ENCODE results near the gene LIM2.

Gene LIM2

DNA sequence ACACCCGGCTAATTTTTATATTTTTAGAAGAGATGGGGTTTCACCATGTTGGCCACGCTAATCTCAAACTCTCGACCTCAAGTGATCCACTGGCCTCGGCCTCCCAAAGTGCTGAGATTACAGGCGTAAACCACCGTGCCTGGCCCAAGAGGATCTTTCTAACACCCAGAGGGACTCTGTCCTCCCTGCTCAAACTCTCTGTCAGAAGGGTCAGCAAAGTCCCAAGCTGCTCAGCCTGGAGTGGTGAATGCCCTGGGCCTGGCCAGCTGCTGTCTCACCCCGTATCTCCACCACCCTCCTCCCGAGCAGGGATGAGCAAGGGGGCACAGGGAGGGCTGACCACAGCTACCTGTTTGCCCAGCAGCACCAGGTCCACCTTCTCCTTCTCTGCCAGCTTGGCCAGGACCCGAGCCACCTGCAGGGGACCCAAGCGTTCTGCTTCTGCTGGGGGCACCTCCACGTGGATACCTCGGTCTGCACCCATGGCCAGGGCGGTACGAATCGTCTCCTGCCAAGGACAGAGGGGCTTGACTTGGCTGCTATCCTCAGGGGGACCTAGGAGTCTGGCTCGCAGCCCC is 34.9 kb downstream of the LIM2 start:
- Histone ChIP-seq H3K4me3 (ENCODE audit: low read depth, low read length) (no peak overlapping the region), H3K9me3 (ENCODE audit: control insufficient read depth, insufficient read depth, low read depth, low read length) (no peaks in the 10 kb centered on the region), H3K27ac (ENCODE audit: extremely low read depth, low read depth, low read length) (no peak overlapping the region), H3K36me3 (ENCODE audit: control insufficient read depth in 2 of 2, insufficient read depth in 1 of 2, low read length in 2 of 2) (peaks cover 9 to 25% of the 10 kb centered on the region in 2 experiments; a peak in 2 of 3 replicates), H3K4me1 (ENCODE audit: control insufficient read depth, insufficient read depth, low read length) (peaks cover 8% of the 10 kb centered on the region)
- no peak for TF ChIP-seq ZBTB20 (tag by site-specific recombination; IDR thresholded peaks at IDR 0.05)
- TF ChIP-seq ZNF416 (tag by site-specific recombination; IDR thresholded peaks at IDR 0.05) = no peak
- no peak for TF ChIP-seq ZNF561 (tag by site-specific recombination; IDR thresholded peaks at IDR 0.05; ENCODE audit: borderline replicate concordance)
- no peak for TF ChIP-seq ZNF600 (tag by site-specific recombination; IDR thresholded peaks at IDR 0.05)
- POLR2A ChIA-PET = no interaction called here
- CTCF ChIA-PET = interaction anchor here (0.7 kb wide), 1 partner anchor 639 kb away, joined by 3 read pairs; no protein-coding TSS in a partner anchor

DNA sequence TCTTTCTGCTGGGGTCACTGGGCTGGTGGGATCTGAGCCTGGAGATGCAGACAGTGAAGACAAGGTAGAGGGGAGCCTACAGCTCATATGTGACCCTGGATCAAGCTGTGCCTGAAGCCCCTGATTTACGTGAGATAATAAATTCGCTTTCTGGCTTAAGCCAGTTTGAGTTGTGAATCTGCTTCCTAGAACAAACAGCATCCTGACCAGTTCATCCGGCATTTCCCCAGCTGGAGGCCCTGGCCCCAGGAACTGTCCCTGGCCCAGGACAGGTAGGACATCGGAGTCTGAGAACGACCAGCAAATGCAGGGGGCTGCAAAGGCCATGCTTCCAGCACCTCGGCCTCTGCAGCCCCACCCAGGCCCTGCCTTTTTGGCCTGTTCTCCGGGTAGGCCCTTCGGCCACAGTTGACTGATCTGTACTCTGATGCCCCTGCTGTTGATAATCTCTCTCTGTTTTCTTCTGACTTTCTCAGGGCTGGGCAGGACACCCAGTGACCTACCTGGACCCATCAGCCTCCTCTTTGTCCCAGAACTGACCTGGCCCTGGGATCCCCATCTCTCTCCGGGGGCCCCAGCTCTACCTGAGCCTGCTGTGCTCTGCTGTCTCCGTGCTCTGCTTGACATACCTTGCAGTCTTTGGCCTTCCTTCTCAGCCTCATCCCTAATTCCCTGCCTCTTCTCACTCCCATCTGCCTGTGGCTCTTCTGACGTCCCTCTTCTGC is 36.3 kb downstream of the LIM2 start:
- peaks cover 9 to 38% of the 10 kb centered on the region in 2 experiments; a peak in 2 of 3 replicates for H3K36me3 ChIP-seq (ENCODE audit: control insufficient read depth in 2 of 2, insufficient read depth in 1 of 2, low read length in 2 of 2)

DNA sequence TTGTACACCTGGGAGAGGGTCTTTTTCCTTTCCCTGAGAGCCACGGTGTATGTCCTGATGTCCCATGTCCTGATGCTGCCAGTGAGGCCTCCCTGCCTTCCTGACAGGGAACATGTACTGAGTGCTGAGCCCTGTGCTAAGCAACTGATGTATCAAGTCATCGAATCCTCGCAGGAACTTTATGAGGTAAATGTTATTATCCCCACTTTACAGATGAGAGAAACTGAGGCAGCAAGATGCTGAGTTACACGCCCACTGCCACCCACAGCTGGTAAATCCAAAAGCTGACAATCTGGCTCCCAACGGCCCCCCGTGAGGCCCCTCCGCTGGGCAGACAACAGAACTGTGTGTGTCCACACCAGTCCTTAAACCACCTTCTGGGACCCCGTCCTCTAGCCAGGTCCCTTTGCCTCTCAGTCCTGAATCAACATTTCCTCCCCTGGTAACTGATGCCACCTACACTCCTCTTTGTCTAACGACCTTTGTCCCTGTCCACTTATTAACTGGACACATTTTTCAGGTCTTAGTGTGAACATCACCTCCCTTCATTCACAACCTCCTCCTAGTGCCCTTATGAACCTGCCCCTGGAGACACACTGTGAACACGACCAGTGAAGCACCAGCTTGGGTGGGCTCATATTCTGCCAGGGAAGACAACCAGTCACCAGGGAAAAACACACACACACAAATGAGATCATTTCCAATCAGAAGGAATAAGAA is 40.4 kb downstream of the LIM2 start:
- POLR2A ChIA-PET = no interaction called here
- CTCF ChIA-PET = no interaction called here
- H3K4me1 ChIP-seq (ENCODE audit: control insufficient read depth, insufficient read depth, low read length) = no peaks in the 10 kb centered on the region

More for the DNA sequence above, 36.3 kb downstream of the LIM2 start:
- TF ChIP-seq ZNF623 (tag by site-specific recombination; IDR thresholded peaks at IDR 0.05) = no peak
- no peak for TF ChIP-seq GLI4 (tag by site-specific recombination; IDR thresholded peaks at IDR 0.05)
- ChIA-PET POLR2A (interaction anchor here (1.3 kb wide), 1 partner anchor 12 kb away, joined by 4 read pairs; no protein-coding TSS in a partner anchor), CTCF (interaction anchor here (0.7 to 2.1 kb wide), 3 partner anchors 12 to 16 kb away, joined by 3 to 6 read pairs (median 3); no protein-coding TSS in a partner anchor)
- H3K4me1 ChIP-seq (ENCODE audit: control insufficient read depth, insufficient read depth, low read length) = peaks cover 8% of the 10 kb centered on the region
- no peak overlapping the region for H3K4me3 ChIP-seq (ENCODE audit: low read depth, low read length)
- no peaks in the 10 kb centered on the region for H3K9me3 ChIP-seq (ENCODE audit: control insufficient read depth, insufficient read depth, low read depth, low read length)
- no peak overlapping the region for H3K27ac ChIP-seq (ENCODE audit: extremely low read depth, low read depth, low read length)

DNA sequence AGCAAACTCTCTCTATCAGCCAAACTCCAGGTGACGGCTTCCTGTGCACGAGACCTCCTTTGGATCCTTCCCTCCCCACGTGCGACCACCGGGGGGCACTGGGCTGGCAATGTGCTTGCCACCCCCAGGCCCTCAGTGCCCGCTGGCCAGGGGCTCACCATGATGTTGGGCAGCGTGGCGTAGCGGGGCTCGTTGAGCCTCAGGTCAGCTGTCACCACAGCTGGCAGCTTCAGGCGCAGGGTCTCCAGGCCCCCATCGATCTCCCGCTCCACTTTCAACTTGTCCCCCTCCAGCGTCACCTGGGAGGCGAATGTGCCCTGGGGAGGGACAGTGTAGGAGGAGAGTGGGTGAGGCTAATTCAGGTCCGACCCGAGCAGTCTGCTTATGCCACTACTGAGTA is 41.0 kb downstream of the LIM2 start:
- ChIA-PET CTCF (no interaction called here), POLR2A (no interaction called here)
- Histone ChIP-seq H3K36me3 (ENCODE audit: control insufficient read depth in 2 of 2, insufficient read depth in 1 of 2, low read length in 2 of 2) (peaks cover 5 to 41% of the 10 kb centered on the region in 2 experiments; a peak in 2 of 3 replicates), H3K4me3 (ENCODE audit: low read depth, low read length) (no peak overlapping the region), H3K9me3 (ENCODE audit: control insufficient read depth, insufficient read depth, low read depth, low read length) (no peaks in the 10 kb centered on the region), H3K27ac (ENCODE audit: extremely low read depth, low read depth, low read length) (no peak overlapping the region), H3K4me1 (ENCODE audit: control insufficient read depth, insufficient read depth, low read length) (no peaks in the 10 kb centered on the region)
- TF ChIP-seq ZNF623 (tag by site-specific recombination; IDR thresholded peaks at IDR 0.05) (no peak), ZBTB17 (tag by site-specific recombination; IDR thresholded peaks at IDR 0.05) (no peak), ZNF248 (tag by site-specific recombination; IDR thresholded peaks at IDR 0.05) (no peak), ZXDB (tag by site-specific recombination; IDR thresholded peaks at IDR 0.05) (no peak), ZNF624 (tag by site-specific recombination; IDR thresholded peaks at IDR 0.05) (no peak), ZNF155 (tag by site-specific recombination; IDR thresholded peaks at IDR 0.05) (no peak), ZNF221 (tag by site-specific recombination; IDR thresholded peaks at IDR 0.05; ENCODE audit: borderline replicate concordance) (no peak), ZNF2 (tag by site-specific recombination; IDR thresholded peaks at IDR 0.05) (no peak), SP3 (tag by site-specific recombination; IDR thresholded peaks at IDR 0.05) (no peak), ZBTB1 (tag by site-specific recombination; IDR thresholded peaks at IDR 0.05) (no peak), ZNF391 (tag by site-specific recombination; IDR thresholded peaks at IDR 0.05; ENCODE audit: borderline replicate concordance, low read depth) (no peak), ZNF23 (tag by site-specific recombination; IDR thresholded peaks at IDR 0.05; ENCODE audit: borderline replicate concordance) (no peak), ZNF266 (tag by site-specific recombination; IDR thresholded peaks at IDR 0.05; ENCODE audit: low read depth) (no peak), HOXD13 (CRISPR knock-in tag; IDR thresholded peaks at IDR 0.05; ENCODE audit: borderline replicate concordance) (no peak), ZNF785 (tag by site-specific recombination; IDR thresholded peaks at IDR 0.05) (no peak), ZNF530 (tag by site-specific recombination; IDR thresholded peaks at IDR 0.05; ENCODE audit: low read depth) (no peak)
- TF ChIP-seq, protein P1, sequence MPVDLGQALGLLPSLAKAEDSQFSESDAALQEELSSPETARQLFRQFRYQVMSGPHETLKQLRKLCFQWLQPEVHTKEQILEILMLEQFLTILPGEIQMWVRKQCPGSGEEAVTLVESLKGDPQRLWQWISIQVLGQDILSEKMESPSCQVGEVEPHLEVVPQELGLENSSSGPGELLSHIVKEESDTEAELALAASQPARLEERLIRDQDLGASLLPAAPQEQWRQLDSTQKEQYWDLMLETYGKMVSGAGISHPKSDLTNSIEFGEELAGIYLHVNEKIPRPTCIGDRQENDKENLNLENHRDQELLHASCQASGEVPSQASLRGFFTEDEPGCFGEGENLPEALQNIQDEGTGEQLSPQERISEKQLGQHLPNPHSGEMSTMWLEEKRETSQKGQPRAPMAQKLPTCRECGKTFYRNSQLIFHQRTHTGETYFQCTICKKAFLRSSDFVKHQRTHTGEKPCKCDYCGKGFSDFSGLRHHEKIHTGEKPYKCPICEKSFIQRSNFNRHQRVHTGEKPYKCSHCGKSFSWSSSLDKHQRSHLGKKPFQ (tag by site-specific recombination; IDR thresholded peaks at IDR 0.05) = no peak

More for the DNA sequence above, 40.4 kb downstream of the LIM2 start:
- Histone ChIP-seq H3K4me3 (ENCODE audit: low read depth, low read length) (no peak overlapping the region), H3K27ac (ENCODE audit: extremely low read depth, low read depth, low read length) (no peak overlapping the region), H3K36me3 (ENCODE audit: control insufficient read depth in 2 of 2, insufficient read depth in 1 of 2, low read length in 2 of 2) (peaks cover 6 to 47% of the 10 kb centered on the region in 2 experiments; a peak in 2 of 3 replicates), H3K9me3 (ENCODE audit: control insufficient read depth, insufficient read depth, low read depth, low read length) (no peaks in the 10 kb centered on the region)
- TF ChIP-seq ZFP3 (tag by site-specific recombination; IDR thresholded peaks at IDR 0.05; ENCODE audit: low read depth) = no peak
- no peak for TF ChIP-seq ZNF404 (tag by site-specific recombination; IDR thresholded peaks at IDR 0.05)
- no peak for TF ChIP-seq ZNF2 (tag by site-specific recombination; IDR thresholded peaks at IDR 0.05)
- TF ChIP-seq ZNF266 (tag by site-specific recombination; IDR thresholded peaks at IDR 0.05; ENCODE audit: low read depth) = no peak
- no peak for TF ChIP-seq ZNF10 (tag by site-specific recombination; IDR thresholded peaks at IDR 0.05)
- TF ChIP-seq ZNF433 (tag by site-specific recombination; IDR thresholded peaks at IDR 0.05; ENCODE audit: low read depth) = no peak
- TF ChIP-seq, protein P2, sequence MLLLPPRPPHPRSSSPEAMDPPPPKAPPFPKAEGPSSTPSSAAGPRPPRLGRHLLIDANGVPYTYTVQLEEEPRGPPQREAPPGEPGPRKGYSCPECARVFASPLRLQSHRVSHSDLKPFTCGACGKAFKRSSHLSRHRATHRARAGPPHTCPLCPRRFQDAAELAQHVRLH (tag by site-specific recombination; IDR thresholded peaks at IDR 0.05) = no peak
- no peak for TF ChIP-seq ZNF274 (IDR thresholded peaks at IDR 0.05; ENCODE audit: low read length)
- TF ChIP-seq ZNF274 (tag by site-specific recombination; IDR thresholded peaks at IDR 0.05; ENCODE audit: borderline replicate concordance) = no peak
- TF ChIP-seq ZNF571 (tag by site-specific recombination; IDR thresholded peaks at IDR 0.05) = no peak
- TF ChIP-seq YY1 (tag by site-specific recombination; IDR thresholded peaks at IDR 0.05) = no peak
- no peak for TF ChIP-seq YY2 (tag by site-specific recombination; IDR thresholded peaks at IDR 0.05)
- no peak for TF ChIP-seq ZNF660 (tag by site-specific recombination; IDR thresholded peaks at IDR 0.05)

All from HEK293 (cell line).